BLaER1 (cell line): ENCODE results near the gene AK8.

Experiments used
- H3K27ac ChIP-seq: shearing (Covaris generic); formaldehyde crosslinking; 2 replicates; pipeline ENCODE4 v1.8.1; 2022
- H3K27me3 ChIP-seq: shearing (Covaris generic); formaldehyde crosslinking; 2 replicates; pipeline ENCODE4 v1.8.1; 2022
- H3K36me3 ChIP-seq: shearing (Covaris generic); formaldehyde crosslinking; 2 replicates; pipeline ENCODE4 v1.8.1; 2022
- H3K4me1 ChIP-seq: shearing (Covaris generic); formaldehyde crosslinking; 2 replicates; pipeline ENCODE4 v1.8.1; 2022
- H3K4me2 ChIP-seq: shearing (Covaris generic); formaldehyde crosslinking; 2 replicates; pipeline ENCODE4 v1.8.1; 2022
- H3K4me3 ChIP-seq: shearing (Covaris generic); formaldehyde crosslinking; 2 replicates; pipeline ENCODE4 v1.8.1; 2022
- H3K9ac ChIP-seq: shearing (Covaris generic); formaldehyde crosslinking; 2 replicates; pipeline ENCODE4 v1.8.1; 2022
- H3K9me3 ChIP-seq: shearing (Covaris generic); formaldehyde crosslinking; 2 replicates; pipeline ENCODE4 v1.8.1; 2022
- H4K20me1 ChIP-seq: shearing (Covaris generic); formaldehyde crosslinking; 2 replicates; pipeline ENCODE4 v1.8.1; 2022
- Cebpa-rat ChIP-seq: shearing (Covaris generic); IDR thresholded peaks from 2 replicates; pipeline ENCODE4 v1.8.1; 2022

Gene AK8

GRCh38 chr9:132806306-132806705 lies 71.8 kb downstream of the AK8 start:
- Histone ChIP-seq H3K9ac (no peak overlapping the region), H3K27me3 (no peaks in the 10 kb centered on the region), H3K4me2 (peak overlapping the region; percentile 92; the same call in 1 of the 2 replicates), H3K36me3 (no peaks in the 10 kb centered on the region), H3K9me3 (no peaks in the 10 kb centered on the region), H3K4me3 (no peak overlapping the region), H3K4me1 (peaks cover 59% of the 10 kb centered on the region), H3K27ac (no peak overlapping the region), H4K20me1 (no peaks in the 10 kb centered on the region)
- no peak for TF ChIP-seq Cebpa-rat

- no peaks in the 10 kb centered on the region for H3K9me3 ChIP-seq
- H3K4me1 ChIP-seq, result peaks cover 52% of the 10 kb centered on the region
- no peak overlapping the region for H3K4me3 ChIP-seq
- H3K27ac ChIP-seq, result peak overlapping the region; percentile 61
- no peaks in the 10 kb centered on the region for H3K27me3 ChIP-seq
- peak overlapping the region; percentile 49; the same call in 1 of the 2 replicates for H3K9ac ChIP-seq
- H4K20me1 ChIP-seq, result no peaks in the 10 kb centered on the region
- no peak for TF ChIP-seq Cebpa-rat
- no peaks in the 10 kb centered on the region for H3K36me3 ChIP-seq
- peak overlapping the region; percentile 92 for H3K4me2 ChIP-seq
Observed at GRCh38 chr9:132804576-132805295, 73.3 kb downstream of the AK8 start.

- Histone ChIP-seq H3K4me3 (no peak overlapping the region), H3K4me2 (no peak overlapping the region), H3K27ac (no peak overlapping the region), H3K4me1 (peaks cover 41% of the 10 kb centered on the region), H3K36me3 (no peaks in the 10 kb centered on the region), H3K27me3 (no peaks in the 10 kb centered on the region), H3K9ac (no peak overlapping the region), H4K20me1 (no peaks in the 10 kb centered on the region), H3K9me3 (no peaks in the 10 kb centered on the region)
- no peak for TF ChIP-seq Cebpa-rat
Observed at GRCh38 chr9:132802121-132802795, 75.8 kb downstream of the AK8 start.

- Histone ChIP-seq H3K4me1 (peaks cover 42% of the 10 kb centered on the region), H4K20me1 (no peaks in the 10 kb centered on the region), H3K27ac (no peak overlapping the region), H3K9ac (no peak overlapping the region), H3K9me3 (no peaks in the 10 kb centered on the region), H3K36me3 (no peaks in the 10 kb centered on the region), H3K4me3 (no peak overlapping the region), H3K4me2 (no peak overlapping the region), H3K27me3 (no peaks in the 10 kb centered on the region)
- TF ChIP-seq Cebpa-rat, result no peak
Observed at GRCh38 chr9:132801659-132802058, 76.4 kb downstream of the AK8 start.

- H3K4me2 ChIP-seq, result peak overlapping the region; percentile 24; the same call in 1 of the 2 replicates
Observed at GRCh38 chr9:132800038-132800648, 77.9 kb downstream of the AK8 start.

GRCh38 chr9:132798817-132799790 lies 79.0 kb downstream of the AK8 start:
- no peaks in the 10 kb centered on the region for H3K36me3 ChIP-seq
- peaks cover 17% of the 10 kb centered on the region for H3K4me1 ChIP-seq
- no peaks in the 10 kb centered on the region for H4K20me1 ChIP-seq
- no peaks in the 10 kb centered on the region for H3K9me3 ChIP-seq
- H3K9ac ChIP-seq, result no peak overlapping the region
- no peak overlapping the region for H3K4me2 ChIP-seq
- H3K27ac ChIP-seq, result no peak overlapping the region
- H3K4me3 ChIP-seq, result no peak overlapping the region
- no peak for TF ChIP-seq Cebpa-rat
- H3K27me3 ChIP-seq, result no peaks in the 10 kb centered on the region

More at GRCh38 chr9:132800038-132800648, 77.9 kb downstream of the AK8 start:
- Histone ChIP-seq H3K4me3 (no peak overlapping the region), H3K9ac (no peak overlapping the region), H3K27me3 (no peaks in the 10 kb centered on the region), H3K36me3 (no peaks in the 10 kb centered on the region), H4K20me1 (no peaks in the 10 kb centered on the region), H3K9me3 (no peaks in the 10 kb centered on the region), H3K4me1 (peaks cover 27% of the 10 kb centered on the region), H3K27ac (no peak overlapping the region)
- TF ChIP-seq Cebpa-rat, result no peak

GRCh38 chr9:132797861-132798659 lies 80.0 kb downstream of the AK8 start:
- Histone ChIP-seq H3K27ac (no peak overlapping the region), H4K20me1 (no peaks in the 10 kb centered on the region), H3K4me3 (no peak overlapping the region), H3K27me3 (no peaks in the 10 kb centered on the region), H3K36me3 (no peaks in the 10 kb centered on the region), H3K4me1 (peaks cover 8% of the 10 kb centered on the region; the same call in 1 of the 2 replicates), H3K4me2 (no peak overlapping the region), H3K9ac (no peak overlapping the region), H3K9me3 (no peaks in the 10 kb centered on the region)
- TF ChIP-seq Cebpa-rat, result no peak

- no peak for TF ChIP-seq Cebpa-rat
- H3K36me3 ChIP-seq, result no peaks in the 10 kb centered on the region
- H3K9me3 ChIP-seq, result no peaks in the 10 kb centered on the region
- H3K4me2 ChIP-seq, result no peak overlapping the region
- no peaks in the 10 kb centered on the region for H3K27me3 ChIP-seq
- H3K4me3 ChIP-seq, result no peak overlapping the region
- H4K20me1 ChIP-seq, result no peaks in the 10 kb centered on the region
- H3K9ac ChIP-seq, result no peak overlapping the region
- no peak overlapping the region for H3K27ac ChIP-seq
- H3K4me1 ChIP-seq, result peaks cover 8% of the 10 kb centered on the region; the same call in 1 of the 2 replicates
Observed at GRCh38 chr9:132795511-132796303, 82.4 kb downstream of the AK8 start.
